HG03565 (cell line): ENCODE measurements around the gene OSCP1.

Experiments
- ATAC-seq: cut with Tn5 transposase; IDR thresholded peaks from one replicate; pipeline ENCODE4 v1.9.1; 2021; ENCODE audit warnings: mild to moderate bottlenecking, moderate library complexity; ENCODE audit not compliant: unreplicated experiment

Gene OSCP1

DNA sequence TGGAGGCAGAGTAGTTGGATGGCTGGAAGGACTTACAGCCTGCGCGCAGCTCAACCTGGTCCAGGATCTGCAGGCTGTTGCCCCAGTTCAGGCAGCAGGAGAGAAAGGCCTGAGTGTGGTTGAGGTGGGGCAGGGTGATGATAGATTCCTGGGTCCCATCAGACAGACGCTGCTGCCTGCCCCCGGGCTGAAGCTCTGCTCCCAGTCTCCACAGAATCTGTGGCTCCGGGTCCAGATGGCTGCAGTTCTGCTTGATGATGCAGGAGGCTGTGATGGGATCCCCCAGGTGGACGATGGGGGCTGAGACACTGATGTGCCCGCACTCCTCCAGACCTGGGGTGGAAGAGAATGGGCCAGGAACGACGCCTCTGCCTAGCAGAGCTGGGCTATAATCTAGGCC lies 25.1 kb upstream of the OSCP1 start:
- ATAC-seq = no peak

DNA sequence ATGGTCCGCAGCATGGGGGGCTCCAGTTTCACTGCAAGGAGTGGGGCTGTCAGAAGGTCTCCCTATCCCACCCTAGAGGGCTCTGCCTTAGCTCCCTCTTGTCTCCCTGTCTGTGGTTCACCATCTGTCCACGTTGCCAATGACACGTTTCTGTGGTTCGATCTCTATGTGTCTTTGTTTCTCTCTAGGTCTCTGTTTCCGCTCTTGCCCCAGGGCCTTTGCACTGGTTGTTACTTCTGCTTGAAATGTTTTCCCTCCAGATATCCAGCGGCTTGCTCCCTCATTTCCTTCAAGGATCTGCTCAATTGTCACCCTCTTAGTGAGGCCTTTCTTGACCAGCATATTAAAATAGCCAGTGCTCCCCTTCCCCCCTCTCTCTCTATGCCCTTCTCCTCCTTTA lies 22.4 kb upstream of the OSCP1 start:
- no peak for ATAC-seq

DNA sequence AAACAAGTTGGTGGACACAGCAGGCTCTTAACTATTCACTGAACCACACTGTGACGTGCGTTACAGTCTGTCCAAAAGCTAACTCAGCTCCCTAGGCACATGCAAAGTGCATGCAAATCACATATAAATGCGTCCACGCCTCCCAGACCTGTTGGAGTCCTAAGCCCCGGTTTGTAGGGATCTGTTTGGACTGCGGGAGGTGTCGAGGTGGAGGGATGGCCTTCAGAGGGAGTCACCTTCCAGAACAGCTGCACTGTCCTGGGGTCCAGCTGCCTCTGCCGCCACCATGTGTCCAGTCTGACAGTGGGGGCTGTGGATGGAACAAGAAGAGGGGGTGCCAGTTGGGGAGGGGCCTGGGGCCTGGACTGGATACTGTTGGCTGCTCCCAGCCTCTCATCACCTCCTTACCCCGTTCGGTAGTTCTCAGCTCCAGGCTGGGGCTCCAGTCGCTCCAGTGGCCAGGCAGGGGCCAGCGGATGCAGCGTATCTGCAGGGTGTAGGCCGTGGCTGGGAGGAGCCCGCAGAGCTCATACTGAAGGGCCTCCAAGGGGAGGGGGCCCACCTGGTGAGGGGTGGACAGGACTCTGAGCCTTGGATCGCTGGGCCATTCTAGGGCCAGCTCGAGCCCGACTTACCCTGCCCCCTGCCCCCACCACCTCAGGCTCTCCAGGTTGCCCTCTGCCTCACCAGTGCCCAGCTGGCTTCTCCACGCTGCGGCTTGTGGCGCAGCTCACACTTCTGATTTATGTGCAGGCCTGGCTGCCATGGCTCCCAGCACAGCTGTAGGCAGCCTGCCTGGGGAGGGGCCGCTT lies 21.8 kb upstream of the OSCP1 start:
- ATAC-seq = no peak

DNA sequence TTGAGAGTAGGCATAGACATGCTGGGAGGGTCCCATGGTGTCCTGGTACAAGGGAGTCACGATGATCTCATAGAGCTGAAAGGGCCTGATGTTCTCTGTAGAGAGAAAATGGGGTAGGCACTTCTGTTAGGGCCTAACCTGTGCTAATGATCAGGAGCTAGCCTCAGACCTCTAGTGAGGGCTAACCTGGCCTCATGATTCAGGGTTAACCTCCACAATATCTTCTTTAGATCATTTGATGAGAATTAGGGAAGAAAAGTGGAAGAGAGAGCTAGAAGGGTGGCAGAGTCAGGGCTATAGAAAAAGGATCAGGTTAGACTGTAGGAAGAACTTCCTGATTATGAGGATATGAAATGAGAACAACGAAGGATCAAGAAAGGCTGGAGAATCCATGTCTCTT lies 18.9 kb upstream of the OSCP1 start:
- no peak for ATAC-seq

DNA sequence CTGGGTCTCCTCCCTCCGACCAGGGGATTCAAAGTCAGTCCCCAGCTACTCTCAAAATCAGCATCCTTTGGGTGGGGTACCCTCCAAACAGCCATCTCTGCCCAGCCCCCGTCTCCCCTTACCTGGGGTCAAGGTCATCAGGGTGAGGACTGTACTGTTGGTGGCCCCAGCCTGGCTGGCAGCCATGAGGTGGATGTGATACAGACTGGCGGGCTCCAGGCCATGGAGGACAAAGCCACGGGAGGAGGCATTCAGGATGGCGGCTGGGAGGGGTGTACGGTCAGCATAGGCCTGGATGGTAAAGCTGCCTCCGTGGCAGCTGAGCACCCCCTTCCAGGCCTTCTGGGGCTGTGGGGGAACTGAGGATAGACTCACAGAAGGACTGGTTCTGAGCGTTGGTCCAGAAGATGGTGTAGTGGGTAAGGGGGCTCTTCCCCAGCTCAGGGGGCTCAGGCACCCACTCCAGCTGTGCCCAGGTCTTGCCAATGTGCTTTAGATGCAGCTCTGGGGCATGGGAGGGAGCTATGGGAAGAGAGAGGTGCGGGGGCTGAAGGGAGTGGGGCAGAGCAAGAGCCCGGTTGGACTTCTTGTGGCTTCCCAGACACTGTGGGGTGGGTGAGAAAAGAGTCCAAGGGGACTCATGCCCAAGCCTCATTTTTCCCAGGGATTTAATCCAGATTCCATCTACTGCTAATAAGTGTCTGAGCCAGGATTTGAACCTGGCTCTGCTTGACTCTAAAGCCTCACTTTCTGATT lies 17.6 kb upstream of the OSCP1 start:
- ATAC-seq = no peak

DNA sequence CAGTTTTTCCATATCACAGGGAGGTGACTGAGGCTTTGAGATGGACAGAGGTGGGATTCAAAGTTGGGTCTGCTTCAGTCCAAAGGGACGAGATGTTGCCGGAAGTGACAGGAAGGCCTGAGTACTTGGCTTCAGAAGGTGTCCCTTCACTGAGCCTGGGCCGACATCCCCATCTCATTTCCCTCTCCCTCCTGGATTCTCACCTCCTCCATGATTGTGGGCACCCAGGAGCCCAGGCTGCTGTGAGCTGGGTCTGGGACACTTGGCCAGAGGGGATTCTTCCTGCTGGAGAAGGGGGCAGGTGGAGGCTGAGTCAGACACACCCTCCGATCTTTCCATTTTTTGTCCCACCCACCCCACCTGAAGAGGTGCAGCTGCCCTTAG lies 16.8 kb upstream of the OSCP1 start:
- ATAC-seq = no peak

DNA sequence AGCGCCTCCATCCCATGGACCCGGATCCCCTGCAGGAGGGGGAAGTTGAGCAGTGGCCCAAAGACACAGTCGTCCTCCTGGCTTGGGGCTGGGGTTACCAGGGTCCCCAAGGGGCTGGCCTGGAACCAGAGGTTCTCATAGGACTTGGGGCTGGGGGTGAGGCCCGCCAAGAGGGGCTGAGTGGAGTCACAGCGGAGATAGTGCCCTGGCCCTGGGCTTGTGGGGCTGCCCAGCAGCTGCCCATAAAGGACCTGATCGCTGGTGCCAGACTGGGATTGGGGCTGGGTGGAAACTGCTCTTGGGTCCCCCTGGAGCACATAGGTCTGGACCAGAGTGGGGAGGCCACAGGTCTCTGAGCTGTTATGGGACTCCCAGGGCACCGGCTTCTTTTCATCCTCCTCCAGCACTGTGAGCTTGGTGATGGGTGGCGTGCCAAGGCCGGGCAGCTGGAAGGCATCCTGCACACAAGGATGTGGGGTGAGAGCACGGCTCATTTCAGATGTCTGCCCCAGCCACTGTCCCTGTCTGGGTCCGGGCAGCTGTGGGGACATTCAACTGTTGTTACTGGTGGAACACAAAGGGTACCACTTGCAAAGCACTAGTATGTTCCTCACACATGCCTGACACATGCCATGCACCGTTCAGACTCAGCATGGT lies 16.2 kb upstream of the OSCP1 start:
- ATAC-seq = no peak

DNA sequence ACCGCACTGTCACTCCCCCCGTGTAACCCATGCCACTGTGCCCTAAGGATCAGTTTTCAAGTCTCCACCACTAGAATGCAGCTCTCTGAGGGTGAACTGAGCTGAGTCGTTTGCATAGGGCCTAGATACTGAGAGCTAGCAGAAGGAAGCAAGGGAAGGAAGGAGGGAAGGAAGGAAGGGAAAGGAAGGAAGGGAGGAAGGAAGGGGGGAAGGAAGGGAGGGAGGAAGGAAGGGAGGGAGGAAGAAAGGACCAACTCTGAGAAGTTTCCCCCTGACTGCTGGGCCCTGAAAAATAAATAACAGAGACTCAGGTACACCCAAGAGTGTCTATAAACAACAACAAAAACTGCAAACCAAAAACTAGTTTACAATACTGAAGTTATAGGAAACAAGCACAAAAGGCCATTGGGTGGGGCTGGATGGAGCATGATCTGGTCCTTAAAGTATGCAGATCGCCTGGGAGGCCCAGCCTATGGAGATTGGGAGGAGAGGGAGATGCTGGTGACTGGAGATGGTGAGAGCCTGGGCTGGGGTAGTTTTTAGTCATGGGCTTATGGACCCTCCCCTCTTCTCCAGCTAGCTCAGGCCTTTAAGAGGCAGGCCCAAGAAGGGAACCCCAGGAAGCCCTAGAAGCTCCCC lies 15.6 kb upstream of the OSCP1 start:
- ATAC-seq = no peak

DNA sequence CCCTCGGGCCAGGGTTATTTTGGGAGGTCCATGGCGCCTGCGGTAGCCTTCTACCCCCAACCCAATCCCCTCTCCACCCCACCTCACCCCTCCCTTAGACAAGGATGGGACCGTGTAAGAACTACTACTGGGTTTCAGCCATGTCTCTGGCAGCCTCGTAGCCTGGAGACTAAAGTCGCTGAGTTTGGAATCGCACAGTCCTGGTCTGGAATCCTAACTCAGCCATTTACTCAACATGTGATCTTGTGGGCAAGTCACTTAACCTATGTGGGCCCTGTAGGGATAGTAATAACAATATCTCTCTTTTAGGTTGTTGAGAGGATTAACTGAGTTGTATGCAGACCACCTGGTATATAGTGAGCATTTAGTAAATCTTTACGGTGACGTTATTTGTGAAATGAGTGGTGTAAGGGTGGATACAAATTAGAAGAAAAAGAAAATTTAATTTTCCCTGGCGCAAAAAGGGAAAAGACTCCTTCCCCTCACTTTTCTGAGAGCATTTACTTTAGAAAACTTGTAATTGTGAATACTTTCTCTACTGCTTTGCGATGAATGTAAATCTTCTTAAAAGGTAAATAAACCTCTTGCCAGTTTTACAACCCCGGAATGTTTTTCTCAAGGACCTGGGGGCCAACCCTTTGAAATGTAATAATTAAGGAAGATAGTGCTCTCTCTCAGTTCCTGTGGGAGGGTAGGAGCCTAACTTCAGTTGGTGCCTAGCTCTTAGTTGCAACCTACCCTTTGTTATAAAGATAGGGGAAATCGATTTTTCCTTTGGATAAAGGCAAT lies 14.5 kb upstream of the OSCP1 start:
- ATAC-seq = peak; percentile 4

DNA sequence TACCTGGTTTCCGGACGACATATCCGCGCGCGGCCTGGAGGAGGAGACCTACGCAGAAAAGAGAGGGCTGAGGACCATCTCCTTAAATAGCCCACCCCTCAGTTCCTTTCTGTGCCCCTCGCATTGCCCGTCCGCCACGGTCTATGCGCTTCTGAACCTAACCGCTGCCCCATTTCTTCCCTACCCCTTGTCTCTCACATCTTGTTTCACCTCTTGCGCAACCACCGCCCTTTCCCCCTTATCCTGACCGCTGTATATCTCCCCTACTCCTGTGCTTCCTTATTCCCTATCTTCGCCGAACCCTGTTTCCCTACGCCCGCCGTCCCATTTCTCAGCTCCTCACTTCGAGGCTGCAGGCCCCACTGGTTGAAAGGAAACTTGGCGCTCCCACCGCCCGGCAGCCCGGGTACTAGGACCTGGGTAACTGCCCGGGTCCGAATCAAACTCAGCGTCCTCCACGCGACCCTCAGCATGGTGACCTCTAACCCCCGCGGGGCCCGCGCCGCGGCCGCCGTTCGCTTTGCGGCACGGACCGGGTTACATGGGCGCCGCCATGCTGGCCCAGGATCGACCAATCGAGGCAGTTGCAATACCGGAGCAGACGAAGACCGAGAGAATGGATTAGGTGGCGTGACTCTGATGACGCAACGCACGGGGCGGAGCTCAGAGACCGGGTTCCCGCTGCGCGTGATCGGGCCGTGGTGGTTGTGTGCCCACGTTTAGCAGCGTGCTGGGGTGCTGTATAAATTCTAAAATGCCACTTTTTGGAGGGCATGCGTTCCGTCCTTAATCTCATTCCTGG lies 13.8 kb upstream of the OSCP1 start, which contains the start of gene MRPS15:
TSS of gene MRPS15 (minus strand) at position 582 of the 802 bp plus-strand sequence. CDS start at position 473, 109 bp downstream.
- ATAC-seq = peak; percentile 85

DNA sequence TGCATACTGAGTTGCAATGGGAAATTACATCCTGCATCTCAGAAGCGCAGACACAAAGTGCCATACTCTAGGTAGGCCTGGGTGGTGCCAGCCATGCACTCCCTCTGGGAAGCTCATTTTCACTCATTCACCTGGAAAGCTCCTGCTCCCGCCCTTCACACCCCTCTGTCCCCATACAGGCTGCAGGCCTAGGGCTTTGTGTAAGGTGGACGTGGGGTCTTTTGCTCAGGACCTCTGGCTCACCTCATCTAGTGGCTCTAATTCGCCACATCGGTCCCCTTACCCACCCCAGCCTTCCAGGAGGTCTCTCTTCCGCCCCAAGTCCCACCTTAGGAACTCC lies 13.2 kb upstream of the OSCP1 start:
- no peak for ATAC-seq

DNA sequence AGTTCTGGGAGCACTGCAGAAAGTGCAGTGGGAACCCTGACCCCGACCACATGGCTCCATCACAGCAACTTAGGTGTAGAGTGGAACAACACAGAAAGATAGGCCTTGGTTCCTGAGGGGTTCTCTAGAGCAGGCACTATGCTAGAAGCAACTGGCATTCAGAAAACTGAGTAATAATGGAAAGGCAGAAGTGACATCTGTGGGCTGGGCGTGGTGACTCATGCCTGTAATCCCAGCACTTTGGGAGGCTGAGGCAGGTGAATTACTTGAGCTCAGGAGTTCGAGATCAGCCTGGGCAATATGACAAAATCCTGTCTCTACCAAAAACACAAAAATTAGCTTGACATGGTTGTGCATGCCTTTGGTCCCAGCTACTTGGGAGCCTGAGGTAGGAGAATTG lies 8.7 kb upstream of the OSCP1 start:
- no peak for ATAC-seq

DNA sequence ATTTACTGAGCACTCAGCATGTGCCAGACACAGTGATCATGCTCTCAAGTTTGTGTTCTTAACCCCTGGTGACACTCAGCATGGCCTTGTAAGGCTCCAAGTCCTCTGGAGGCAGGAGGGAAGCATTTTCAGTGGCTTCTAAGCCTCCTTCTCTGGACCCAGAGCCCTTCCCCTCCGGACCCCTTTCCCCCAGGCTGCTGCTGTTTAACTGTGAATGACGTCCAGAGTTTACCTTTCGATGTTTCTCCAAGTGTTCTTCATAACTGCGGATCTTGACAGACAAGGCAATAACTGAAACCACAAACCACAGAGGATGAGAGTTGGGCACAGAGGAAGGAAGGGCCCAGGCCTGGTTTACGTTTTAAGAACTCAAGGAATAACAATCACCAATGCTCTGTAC lies 7.4 kb upstream of the OSCP1 start:
- ATAC-seq = no peak

DNA sequence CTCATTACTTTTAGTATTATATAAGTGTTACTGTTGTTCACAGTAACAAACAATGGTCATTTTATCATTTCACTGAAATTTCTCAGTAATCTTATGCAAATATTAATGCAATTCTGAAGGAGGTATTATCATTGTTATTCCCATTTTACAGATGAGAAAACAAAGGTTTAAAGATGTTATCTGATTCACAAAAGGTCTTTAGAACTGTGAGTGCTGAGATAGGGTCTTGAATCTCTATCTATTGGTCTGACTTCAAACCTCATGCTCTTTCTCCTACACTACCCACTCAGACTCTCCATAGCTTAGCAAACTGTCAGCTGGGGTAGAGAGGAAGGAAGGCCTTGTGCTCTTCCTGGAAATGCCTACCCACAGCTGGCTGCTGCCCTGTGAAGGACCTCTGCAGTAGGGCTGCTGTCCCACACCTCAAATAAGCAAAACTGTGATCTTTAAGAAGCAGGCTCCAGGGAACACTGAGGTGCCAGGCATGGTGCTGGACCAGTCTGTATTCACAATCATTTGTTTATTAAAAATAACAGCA lies 6.2 kb upstream of the OSCP1 start:
- ATAC-seq = no peak

DNA sequence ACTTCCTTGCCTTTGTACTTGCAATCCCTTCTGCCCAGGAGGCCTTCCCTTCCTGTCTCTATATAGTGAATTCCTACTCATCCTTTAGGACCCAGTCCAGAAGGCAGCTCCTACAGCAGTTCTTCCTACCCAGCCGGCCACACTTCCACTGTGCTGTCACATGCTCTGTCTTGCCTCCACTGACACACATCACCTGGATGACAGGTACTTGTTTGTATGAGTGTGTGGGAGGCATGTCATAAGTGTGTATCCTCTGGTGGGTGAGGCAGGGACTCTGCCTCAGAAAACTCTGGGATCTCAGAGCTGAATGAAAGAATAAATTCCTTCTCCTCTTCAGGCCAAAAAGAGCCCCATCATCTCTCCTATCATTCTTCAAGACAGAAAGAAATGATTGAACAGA lies 5.1 kb upstream of the OSCP1 start:
- no peak for ATAC-seq

DNA sequence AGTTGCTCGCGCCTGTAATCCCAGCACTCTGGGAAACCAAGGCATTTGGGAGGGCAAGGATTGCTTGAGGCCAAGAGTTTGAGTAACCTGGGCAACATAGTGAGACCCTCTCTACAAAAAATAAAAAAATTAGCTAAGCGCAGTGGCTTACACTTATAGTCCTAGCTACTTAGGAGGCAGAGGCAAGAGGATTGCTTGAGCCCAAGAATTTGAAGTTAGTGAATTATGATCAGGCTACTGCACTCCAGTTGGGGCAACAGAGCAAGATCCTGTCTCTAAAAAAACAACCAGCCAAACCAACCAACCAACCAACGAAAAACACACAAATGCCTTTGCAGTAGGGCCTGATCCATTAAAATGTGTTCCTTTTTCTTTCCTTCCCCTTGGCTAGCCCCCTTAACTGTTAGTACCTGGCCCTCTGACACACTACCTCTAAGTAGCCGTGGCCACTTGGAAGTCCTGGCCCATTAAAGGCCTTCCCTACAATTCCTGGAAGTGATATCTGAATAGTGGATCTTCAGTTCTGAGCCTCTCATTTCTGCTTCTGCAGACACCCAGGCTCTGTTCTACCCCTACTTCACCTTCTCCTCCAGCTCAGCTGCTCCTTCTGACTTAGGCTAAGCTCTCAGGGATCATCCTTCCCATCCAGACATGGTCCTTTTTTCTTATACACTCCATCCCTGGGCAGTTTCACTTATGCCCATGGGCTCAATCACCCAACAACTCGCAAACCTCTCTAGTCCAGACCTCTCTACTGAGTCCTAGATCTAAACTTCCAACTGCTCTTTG lies 3.5 kb upstream of the OSCP1 start:
- ATAC-seq = no peak

DNA sequence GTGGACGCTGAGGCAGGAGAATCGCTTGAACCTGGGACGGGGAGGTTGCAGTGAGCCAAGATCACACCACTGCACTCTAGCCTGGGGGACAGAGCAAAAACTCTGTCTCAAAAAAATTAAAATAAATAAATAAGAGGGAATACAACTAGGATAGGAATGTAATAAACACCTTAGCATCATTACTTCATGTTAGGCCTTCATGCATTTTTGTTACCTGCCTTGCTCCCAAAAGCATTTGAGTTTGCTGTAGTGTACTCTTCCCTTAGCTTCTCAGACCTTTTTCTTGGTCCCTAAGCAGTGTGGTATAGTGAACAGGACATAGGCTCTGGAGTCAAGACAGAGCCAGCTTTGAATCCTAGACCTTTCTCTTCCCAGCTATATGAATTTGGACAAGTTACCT lies 2.8 kb upstream of the OSCP1 start:
- ATAC-seq = no peak

DNA sequence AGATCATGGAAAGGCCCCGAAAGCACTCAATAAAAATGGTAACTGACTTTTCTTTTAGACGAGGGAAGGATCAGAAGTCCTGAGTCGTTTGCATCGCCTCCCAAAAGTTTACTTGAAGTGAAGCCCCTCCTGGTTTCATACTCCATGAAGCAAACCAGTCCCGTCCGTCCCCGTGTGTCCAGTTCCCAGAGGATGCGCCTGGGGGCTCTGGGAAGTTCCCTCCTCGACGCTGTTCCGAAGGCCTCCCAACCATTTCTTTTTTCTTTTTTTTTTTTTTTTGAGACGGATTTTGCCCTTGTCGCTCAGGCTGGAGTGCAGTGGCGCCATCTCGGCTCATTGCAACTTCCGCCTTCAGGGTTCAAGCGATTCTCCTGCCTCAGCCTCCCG lies 661 bp upstream of the OSCP1 start:
- no peak for ATAC-seq

DNA sequence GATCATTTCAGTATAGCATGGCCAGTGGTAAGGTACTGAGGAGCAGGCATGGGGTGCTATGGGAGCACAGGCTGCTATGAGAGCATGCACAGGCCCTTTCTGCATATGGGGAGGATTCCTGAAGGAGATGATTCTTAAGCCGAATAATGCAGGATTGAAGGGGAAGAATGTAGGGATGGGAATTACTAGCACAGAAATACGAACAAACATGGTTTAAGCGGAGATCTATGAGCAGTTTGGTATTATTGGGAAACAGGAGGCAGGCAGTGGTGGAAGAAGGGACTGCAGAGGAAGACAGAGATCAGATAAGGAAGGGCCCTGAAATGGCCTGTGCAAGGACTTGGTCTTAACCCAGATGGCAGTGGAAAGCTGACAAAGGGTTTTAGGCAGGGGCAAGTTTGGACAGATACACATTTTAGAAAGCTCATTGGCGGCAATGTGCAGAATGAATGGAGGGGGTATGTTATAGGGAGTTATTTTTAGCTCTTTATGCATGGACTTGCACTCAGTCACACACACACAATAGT lies 1.7 kb downstream of the OSCP1 start:
- no peak for ATAC-seq
